ENCODE data around the gene LCN12.

Gene LCN12

DNA sequence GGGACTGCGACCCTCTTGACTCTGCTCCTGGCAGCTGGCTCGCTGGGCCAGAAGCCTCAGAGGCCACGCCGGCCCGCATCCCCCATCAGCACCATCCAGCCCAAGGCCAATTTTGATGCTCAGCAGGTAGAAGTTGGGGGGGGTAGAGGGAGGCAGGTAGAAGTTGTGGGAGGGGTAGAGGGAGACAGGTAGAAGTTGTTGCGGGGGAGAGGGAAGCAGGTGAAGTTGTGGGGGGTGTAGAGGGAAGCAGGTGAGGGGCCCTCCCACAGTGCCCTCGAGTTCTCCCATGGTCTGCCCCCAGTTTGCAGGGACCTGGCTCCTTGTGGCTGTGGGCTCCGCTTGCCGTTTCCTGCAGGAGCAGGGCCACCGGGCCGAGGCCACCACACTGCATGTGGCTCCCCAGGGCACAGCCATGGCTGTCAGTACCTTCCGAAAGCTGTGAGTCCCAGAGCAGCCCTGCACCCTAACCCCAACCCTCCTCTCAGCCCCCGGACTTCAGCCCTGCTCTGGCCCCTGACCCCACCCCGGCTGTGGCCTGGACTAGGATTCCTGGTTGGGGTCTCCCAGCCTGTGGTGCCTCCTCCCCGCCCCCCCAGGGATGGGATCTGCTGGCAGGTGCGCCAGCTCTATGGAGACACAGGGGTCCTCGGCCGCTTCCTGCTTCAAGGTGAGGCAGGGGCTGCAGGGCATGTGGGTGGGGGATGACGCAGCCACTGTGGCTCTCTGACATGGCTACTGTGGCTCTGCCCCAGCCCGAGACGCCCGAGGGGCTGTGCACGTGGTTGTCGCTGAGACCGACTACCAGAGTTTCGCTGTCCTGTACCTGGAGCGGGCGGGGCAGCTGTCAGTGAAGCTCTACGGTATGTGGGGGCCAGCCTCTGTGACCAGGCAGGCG is 6.5 kb upstream of the LCN12 start:
- DNase-seq (ENCODE audit: low read depth): no peak

- DNase-seq (ENCODE audit: low read depth): no peak
These were observed 5.6 kb upstream of the LCN12 start for GRCh38 chr9:136946228-136947027.

GRCh38 chr9:136947028-136947891 is 4.8 kb upstream of the LCN12 start:
- DNase-seq (ENCODE audit: low read depth): no peak

DNA sequence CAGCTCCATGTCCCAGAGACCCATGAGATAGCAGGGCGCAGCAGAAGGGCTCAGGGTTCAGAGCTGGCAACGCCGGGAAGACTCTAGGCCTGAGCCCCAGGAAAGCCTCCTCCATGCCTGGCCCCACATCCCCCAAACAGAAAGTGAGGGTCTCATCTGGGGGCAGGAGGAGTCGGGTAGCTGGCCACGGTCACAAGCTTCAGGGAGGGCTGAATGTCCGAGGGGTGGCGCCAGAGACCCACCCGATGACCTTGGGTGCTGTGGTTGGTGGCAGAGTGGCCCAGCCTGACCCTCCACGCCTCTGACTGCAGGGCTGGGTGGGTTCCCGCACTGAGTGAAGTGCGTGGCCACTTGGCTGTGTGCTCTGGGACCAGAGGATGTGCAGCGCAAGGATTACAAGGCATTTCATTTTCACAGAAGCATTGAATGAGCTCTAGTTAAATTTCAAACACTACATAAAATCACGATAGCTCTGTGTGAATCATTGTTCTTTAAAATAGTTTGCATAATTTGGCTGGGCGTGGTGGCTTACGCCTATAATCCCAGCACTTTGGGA is 4.0 kb upstream of the LCN12 start:
- no peak for DNase-seq (ENCODE audit: low read depth)

DNA sequence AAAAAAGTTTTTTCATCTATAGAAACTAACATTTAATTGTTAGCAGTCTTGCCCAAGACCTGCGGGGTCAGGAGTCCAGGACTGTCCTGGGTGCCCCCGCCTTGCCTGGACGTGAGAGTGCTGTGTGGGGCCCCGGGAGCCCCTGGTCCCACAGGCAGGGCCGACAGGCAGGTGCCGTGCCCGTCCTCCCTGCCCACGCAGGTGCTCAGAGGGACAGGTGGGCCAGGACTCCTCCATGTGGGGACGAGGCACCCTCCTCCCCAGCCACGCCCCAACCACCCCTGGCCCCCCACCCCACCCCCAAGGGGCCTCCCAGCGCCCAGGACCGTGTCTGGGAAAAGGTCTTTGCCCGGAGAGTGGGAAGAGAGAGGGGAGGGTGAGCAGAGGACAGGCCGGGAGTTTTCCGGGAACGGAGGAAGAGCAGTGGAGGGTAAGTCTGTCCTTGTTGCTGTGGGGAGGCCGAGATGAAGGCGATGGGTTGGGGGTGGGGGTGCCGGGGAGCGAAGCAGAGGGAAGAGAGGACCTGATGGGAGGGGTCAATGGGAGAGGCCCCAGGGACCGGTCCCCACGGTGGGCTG is 2.7 kb upstream of the LCN12 start:
- no peak for DNase-seq (ENCODE audit: low read depth)

DNA sequence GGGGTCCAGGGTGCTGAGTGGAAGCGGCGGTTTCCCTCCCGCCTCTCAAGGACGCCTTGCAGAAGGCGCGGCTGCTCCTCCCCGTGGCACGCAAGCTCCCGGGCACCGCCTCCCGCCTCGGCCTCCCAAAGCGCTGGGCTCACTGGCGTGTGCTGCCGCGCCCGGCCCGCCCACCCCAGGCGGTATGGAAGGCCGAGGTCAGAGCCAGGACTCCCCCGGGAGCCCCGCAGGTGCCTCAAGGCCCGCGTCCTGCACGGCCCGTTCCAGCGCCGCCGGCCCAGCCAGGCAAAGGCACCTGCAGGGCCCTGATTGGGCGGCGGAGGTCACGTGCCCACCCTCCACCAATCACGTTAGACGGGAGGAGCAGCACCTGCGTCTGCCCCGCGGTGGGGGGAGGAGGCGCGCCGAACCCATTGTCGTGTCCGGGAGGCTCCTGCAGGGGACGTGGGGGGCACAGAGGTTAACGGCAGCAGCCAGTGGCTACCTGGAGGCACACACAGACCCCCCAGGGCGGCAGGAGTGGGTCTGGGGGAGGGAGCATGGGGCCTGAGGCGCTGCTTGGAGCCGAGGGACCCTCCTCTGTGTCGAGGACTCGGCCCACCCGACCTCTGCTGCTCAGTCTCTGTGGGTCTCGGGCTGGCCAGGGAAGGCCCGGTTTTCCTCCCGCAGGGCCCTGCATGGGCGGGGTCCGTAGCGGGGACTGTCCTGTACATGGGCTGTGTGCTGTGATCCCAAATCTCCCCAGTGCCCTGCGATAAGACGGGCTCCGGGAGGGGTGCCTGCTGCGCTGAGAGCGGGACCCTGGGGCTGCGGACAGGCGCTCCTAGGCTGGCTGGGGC is 2.0 kb upstream of the LCN12 start:
- peak; percentile 95 for DNase-seq (ENCODE audit: low read depth)

DNA sequence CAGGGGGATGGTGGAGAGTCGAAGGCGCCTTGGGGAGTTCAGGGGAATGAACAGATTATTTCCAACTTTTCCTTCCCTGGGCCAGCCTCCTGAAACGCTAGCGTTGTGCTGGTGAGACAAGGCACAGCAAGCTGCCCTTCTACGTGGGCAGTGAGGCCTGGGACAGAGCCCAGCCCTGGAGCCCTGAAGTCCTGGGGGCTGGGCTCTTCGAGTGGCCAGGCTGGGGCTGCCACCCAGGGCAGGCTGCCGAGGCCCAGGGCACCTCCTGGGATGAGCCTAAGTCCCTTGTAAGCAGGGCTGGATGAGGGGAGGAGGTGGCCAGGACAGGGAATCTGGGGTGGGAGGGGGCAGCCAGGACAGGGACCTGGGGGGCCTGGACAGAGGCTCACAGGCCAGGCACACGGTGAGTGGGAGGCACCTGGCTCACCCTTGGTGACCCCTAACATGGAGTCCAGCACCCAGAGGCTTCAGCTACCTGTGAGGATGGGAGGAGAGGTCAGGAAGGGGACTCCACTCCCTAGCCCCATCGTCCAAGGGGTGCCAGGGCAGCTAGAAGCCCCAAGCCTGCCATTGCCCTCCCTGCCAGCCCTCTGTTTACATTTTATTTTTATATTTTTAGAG is 1.3 kb upstream of the LCN12 start:
- no peak for DNase-seq (ENCODE audit: low read depth)

GRCh38 chr9:136952321-136952850 is 313 bp downstream of the LCN12 start:
- DNase-seq (ENCODE audit: low read depth): no peak

DNA sequence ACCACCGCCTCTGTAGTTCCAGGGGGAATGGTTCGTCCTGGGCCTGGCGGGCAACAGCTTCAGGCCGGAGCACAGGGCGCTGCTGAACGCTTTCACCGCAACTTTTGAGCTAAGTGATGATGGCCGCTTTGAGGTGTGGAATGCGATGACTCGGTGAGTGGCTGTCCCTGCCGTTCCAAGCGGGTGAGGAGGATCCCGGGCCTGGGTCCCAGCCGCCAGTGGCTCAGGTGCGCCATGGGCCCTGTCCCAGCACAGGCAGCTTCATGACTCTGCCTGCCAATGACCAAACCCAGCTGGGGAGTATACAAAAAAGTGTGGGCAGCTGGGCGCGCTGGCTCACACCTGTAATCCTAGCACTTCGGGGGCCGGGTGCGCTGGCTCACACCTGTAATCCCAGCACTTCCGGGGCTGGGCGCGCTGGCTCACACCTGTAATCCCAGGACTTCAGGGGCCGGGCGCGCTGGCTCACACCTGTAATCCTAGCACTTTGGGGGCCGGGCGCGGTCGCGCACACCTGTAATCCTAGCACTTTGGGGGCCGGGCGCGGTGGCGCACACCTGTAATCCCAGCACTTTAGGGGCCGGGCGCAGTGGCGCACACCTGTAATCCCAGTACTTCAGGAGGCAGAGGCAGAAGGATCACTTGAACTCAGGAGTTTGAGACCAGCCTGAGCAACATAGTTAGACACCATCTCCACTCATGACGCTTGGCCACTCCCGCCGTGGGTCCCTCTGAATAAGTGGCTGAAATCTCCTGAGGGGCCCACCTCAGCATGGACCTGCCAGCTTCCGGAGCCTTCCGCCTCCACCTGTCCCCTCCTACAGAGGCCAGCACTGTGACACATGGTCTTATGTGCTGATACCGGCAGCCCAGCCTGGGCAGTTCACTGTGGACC is 1.1 kb downstream of the LCN12 start:
- DNase-seq (ENCODE audit: low read depth): no peak

- DNase-seq (ENCODE audit: low read depth): no peak
These were observed 1.7 kb downstream of the LCN12 start for GRCh38 chr9:136953771-136954269.

GRCh38 chr9:136954270-136955083 is 2.4 kb downstream of the LCN12 start:
- no peak for DNase-seq (ENCODE audit: low read depth)

GRCh38 chr9:136955202-136955942 is 3.3 kb downstream of the LCN12 start:
- DNase-seq (ENCODE audit: low read depth): no peak

GRCh38 chr9:136955943-136956335 is 3.9 kb downstream of the LCN12 start:
- DNase-seq (ENCODE audit: low read depth): no peak

DNA sequence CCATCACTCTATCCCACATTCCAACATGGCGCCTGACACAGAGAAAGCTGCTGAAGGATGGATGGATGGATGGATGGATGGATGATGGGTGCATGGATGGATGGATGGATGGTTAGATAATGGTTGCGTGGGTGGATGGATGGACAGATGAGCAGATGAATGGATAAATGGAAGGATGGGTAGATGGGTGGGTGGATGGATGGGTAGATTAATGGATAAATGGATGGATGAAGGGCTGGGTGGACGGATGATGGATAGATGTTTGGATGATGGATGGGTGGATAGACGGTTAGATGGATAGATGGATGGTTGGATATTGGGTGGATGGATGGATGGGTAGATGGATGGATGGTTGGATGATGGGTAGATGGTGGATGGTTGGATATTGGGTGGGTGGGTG is 4.5 kb downstream of the LCN12 start:
- no peak for DNase-seq (ENCODE audit: low read depth)

- no peak for DNase-seq (ENCODE audit: low read depth)
These were observed 5.4 kb downstream of the LCN12 start for GRCh38 chr9:136957461-136957860.

DNA sequence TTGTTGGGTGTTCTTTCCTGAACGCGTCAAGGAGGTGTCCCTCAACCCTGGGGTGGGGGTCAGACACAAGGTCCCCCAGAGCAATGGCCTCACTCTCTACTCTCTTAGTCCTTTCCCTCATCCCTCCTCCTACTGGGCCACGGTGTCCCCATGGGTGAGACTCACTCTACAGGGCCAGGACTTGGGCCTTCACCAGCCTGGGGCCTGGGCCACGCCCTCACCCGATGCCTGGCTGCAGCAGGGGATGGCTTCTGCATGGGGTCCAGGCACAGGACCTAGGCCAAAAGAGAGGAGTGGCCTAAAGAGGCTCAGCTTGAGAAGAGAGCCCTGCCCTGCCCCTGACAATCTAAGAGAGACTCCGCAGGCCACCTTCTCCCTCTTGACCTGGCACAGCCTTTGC is 5.8 kb downstream of the LCN12 start:
- DNase-seq (ENCODE audit: low read depth): no peak

DNA sequence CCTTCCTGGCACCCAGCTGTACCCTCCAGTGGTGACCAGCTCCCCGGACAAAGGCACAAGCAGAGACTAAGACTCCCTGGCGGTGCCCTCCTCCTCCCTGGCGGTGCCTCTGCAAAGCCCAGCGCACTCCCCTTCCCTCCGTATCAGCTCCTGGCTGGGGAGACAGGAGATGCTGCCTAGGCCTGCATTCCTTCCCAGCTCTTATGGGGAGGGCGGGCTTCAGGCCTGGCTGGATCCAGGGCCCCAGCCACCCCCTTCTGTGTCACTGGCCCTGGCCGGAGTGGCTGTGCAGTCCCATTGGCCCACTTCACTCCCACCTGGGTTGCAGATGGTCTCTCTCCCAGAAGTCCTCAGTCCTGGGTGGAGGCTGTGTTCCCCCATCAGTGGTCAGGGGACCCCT is 6.4 kb downstream of the LCN12 start:
- no peak for DNase-seq (ENCODE audit: low read depth)

Measured in stimulated activated CD8-positive, alpha-beta memory T cell treated with anti-CD3 and anti-CD28 coated beads, Interleukin-4, amount 100 ng/mL, for 24 hours (primary cell).